ENCODE measurements around the gene LURAP1L. TPM values are rescaled to one million over a fixed set of nuclear protein-coding genes. Genes with fewer than 3 reads are reported as not detected.
"Not testable (repeated sequence)": the region's sequence is repeated elsewhere in the genome, so short reads cannot be mapped to it uniquely, and the experiment has no call there.

LURAP1L gene
- total RNA-seq, 2 experiments from 2014 or later: not detected

DNA sequence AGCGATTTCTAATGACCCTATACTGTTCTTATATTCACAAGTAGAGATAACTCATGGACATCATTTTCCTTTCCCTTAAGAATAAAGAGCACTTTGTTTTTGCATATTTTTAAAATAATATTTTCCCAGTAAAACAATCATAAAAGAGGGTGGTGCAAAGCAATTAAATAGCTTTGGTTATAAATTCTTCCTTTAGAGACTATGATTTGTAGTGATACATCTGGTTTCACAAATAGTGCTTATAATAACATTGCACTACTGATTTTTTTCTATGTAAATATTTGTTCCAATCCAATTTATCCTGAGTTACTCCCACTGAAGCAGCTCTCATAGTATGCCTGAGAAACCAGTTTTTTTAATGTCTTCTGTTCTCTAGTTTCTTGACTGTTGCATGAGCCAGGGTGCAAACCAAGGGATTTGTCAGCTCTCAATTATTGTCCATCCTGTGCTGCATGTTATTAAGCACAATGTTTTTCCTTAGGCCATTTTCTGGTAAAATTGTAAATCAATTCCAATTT lies 74.7 kb downstream of the LURAP1L start:
- no peak for DNase-seq
- no peak overlapping the region for H3K4me3 Mint-ChIP-seq
- H3K36me3 Mint-ChIP-seq: no peaks in the 10 kb centered on the region
- H3K9me3 Mint-ChIP-seq: peaks cover 5% of the 10 kb centered on the region
- no peaks in the 10 kb centered on the region for H3K27me3 Mint-ChIP-seq
- H3K27ac Mint-ChIP-seq: no peak overlapping the region
- no peaks in the 10 kb centered on the region for H3K4me1 Mint-ChIP-seq

DNA sequence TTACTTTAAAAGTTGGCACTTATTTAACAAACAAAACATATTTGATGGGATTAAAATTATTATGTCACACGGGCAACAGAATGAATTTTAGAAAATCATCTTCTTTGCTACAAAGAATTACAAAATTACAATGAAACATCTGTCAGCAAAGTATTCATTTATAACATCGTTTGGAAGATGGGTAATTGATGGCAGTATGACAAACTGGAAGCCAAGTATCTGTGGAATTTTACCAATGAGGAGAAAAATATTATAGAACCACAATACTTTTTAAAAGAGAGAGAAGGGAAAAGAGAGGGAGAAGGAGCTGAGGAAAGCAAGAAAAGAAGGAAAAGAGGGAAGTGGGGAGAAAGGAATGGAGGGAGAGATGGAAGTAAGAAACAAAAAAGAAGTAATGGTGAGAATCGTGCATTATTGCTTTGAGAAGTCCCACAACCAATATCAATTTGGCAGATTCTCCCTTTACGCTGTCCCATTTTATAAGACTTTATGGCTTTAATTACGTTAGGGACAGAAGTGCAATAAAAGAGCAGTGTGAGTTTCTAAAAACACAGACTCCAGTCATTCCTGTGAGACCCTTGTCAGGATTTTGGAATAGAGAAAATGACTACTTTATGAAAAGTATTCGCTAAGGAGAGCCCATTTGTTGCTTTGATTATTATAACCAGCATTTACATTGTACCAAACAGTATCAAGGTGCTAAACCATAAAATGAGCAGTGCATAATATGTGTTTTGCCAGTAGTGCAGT lies 76.7 kb downstream of the LURAP1L start:
- H3K4me3 Mint-ChIP-seq: no peak overlapping the region
- peaks cover 7% of the 10 kb centered on the region for H3K9me3 Mint-ChIP-seq
- no peaks in the 10 kb centered on the region for H3K4me1 Mint-ChIP-seq
- no peak for DNase-seq
- no peaks in the 10 kb centered on the region for H3K36me3 Mint-ChIP-seq
- no peak overlapping the region for H3K27ac Mint-ChIP-seq
- H3K27me3 Mint-ChIP-seq: no peaks in the 10 kb centered on the region

DNA sequence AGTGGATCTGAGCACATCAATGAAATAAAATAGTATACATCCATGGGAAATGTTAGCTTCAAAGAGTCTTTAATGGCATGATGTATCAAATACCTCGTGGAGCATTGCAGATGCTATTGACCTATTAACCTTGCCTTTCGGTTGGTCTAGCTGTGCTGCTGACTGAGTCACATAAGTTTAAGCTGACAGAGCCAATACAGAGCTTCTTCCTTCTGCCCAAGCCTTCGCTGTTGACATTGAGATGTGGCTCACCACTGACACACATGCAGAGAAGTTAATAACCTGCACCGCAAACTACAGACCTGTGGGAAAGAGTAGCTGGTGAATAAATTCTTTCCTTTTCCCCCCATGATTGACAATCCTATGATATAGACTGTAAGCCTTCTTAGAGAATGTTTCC lies 78.2 kb downstream of the LURAP1L start:
- no peak for DNase-seq
- no peaks in the 10 kb centered on the region for H3K27me3 Mint-ChIP-seq
- peaks cover 9% of the 10 kb centered on the region for H3K9me3 Mint-ChIP-seq
- H3K36me3 Mint-ChIP-seq: no peaks in the 10 kb centered on the region
- H3K4me1 Mint-ChIP-seq: no peaks in the 10 kb centered on the region
- H3K27ac Mint-ChIP-seq: no peak overlapping the region
- no peak overlapping the region for H3K4me3 Mint-ChIP-seq

DNA sequence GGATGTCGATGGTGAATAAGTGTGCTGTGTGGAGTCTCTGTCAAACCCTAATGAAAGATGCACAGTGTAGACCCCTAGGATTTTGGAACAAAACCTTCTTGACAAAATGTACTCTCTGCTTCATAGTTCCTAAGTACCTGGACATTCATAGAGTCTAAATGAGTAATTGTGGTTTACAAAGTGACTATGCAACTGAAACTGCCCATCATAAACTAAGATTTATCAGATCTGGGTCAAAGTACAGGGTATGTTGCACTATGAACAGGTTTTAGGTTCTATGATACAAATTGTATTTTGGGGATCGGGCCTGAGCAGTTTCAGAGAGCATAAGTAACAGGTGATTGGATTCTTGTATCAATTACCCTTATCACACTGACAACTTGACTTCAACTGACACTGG lies 79.4 kb downstream of the LURAP1L start:
- Mint-ChIP-seq H3K36me3 (no peaks in the 10 kb centered on the region), H3K27me3 (no peaks in the 10 kb centered on the region), H3K4me3 (no peak overlapping the region), H3K9me3 (peaks cover 7% of the 10 kb centered on the region), H3K4me1 (no peaks in the 10 kb centered on the region), H3K27ac (no peak overlapping the region)
- no peak for DNase-seq

DNA sequence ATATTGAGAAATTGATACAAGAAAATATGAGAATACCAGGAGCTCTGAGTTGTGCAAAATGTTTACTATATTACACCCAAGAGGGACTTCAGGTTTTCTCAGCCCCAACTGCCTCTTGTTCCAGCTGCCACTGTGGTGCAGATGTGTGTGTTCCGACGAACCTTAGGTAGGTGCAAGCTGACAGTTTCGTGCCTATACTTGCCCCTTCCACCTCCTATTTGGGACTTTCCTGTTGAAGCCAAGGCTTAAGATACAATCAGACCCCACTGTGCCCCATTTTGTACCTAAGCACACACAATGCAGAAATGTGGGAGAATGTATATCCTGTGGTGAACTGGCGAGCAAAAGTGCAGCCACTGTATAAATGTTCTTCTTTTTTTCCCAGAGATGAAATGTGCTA lies 80.2 kb downstream of the LURAP1L start:
- H3K36me3 Mint-ChIP-seq: no peaks in the 10 kb centered on the region
- H3K27ac Mint-ChIP-seq: no peak overlapping the region
- no peak for DNase-seq
- no peaks in the 10 kb centered on the region for H3K4me1 Mint-ChIP-seq
- no peak overlapping the region for H3K4me3 Mint-ChIP-seq
- no peaks in the 10 kb centered on the region for H3K27me3 Mint-ChIP-seq
- H3K9me3 Mint-ChIP-seq: peaks cover 7% of the 10 kb centered on the region

DNA sequence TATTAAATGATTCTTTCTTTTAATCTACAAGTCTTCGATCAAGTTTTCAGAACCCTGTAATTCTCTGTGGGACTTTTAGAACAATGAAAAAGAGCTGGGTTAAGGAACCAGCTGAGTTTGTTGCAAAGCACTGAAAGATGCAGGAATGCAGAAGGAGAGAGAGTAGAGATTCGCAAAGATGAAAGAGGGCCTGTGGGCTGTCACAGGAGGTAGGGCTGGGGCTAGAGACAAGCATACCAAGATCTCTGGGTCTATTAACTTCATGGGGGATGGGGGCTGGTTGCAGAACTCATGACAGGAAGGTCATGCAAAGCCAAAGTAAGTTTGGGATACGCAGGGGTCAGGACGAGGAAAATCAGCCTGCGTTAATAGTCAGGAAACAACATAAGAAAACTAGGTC lies 81.8 kb downstream of the LURAP1L start:
- no peak overlapping the region for H3K4me3 Mint-ChIP-seq
- no peaks in the 10 kb centered on the region for H3K36me3 Mint-ChIP-seq

DNA sequence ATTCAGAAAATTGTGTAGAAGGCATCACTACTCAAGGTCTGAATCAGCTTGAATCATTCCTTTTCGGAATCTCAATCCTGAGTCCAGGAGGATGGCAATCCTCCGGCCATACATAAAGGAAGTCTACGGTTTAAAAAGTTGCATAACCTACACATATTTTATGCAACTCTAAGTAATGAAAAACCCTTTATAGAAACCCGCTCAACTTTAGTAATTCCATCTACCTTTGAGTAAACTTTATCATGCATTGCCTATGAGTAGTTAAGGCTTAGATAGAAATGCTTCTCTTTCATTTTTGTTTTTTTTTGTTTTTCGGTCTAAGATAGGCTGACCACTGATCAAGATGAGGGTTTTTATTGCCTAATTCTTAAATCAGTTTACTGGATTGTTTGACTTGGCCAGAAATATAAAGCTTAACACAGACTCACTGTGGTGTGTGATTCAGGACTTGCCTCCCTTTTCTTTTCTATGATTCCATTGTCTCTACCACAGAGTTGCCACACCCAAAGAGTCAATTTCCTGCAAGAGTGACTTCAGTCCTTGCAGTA lies 85.0 kb downstream of the LURAP1L start:
- DNase-seq: no peak
- Mint-ChIP-seq H3K9me3 (peaks cover 7% of the 10 kb centered on the region), H3K36me3 (no peaks in the 10 kb centered on the region), H3K4me3 (no peak overlapping the region), H3K4me1 (no peaks in the 10 kb centered on the region), H3K27ac (no peak overlapping the region), H3K27me3 (no peaks in the 10 kb centered on the region)

More for the DNA sequence above, 81.8 kb downstream of the LURAP1L start:
- no peaks in the 10 kb centered on the region for H3K4me1 Mint-ChIP-seq
- H3K9me3 Mint-ChIP-seq: peaks cover 5% of the 10 kb centered on the region
- no peak for DNase-seq
- no peak overlapping the region for H3K27ac Mint-ChIP-seq
- no peaks in the 10 kb centered on the region for H3K27me3 Mint-ChIP-seq

DNA sequence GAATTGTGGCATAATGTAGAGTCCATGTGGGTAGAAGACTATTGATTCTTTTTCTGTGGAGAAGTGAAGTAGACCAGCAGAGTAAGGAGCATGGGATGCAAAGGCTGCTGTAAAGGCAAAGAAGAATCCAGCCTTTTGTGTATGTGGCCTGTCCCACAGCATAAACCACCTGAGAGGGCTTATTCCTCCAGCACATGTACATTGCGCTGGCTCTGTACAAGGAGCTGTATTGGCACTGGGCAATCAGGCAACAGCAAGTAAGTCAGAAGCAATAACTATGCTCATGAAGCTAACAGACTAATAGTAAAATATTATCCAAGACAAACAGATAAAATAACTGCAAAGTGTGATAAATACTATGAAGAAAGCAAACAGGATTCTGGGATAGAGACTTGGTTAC lies 86.2 kb downstream of the LURAP1L start:
- Mint-ChIP-seq H3K9me3 (peaks cover 7% of the 10 kb centered on the region), H3K27me3 (no peaks in the 10 kb centered on the region)

DNA sequence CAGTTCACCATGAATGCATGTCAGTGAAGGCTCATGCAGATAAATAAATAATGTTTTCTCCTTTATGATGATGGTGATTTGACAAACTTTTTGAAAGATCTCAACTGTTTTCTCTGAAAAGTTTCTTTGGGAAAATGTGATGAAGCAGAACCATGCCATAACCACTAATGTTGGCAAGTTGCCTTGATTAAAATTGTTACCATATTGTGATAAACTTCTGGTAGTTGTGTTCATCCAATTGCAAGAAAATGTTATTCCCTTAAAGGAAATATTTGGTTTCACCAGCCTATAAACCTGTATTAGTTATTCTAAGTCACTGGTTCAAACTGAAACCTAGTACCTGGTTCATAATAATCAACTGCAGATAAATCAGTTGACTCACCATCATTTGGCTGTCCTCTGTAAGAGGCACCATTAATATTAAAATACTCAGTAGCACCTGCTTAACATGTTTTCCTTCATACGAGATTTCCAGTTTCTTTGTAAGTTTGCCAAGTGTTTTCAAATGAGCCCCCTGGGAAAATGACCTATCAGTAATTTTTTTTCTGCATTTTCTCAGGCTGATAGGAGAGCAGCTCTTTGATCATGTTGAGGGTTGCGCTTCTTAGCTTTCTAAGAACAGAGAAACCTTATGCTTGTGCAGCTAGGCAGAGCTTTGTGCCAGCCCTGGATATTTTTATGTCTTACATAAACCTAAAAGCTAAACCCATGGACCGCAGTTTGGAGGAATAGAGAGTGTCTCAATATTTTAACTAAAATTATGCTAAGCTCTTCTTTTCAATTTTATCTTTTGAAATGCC lies 88.0 kb downstream of the LURAP1L start:
- no peaks in the 10 kb centered on the region for H3K27me3 Mint-ChIP-seq
- peaks cover 8% of the 10 kb centered on the region for H3K9me3 Mint-ChIP-seq
- H3K27ac Mint-ChIP-seq: no peak overlapping the region
- H3K36me3 Mint-ChIP-seq: no peaks in the 10 kb centered on the region
- no peaks in the 10 kb centered on the region for H3K4me1 Mint-ChIP-seq
- no peak for DNase-seq
- H3K4me3 Mint-ChIP-seq: no peak overlapping the region

More for the DNA sequence above, 86.2 kb downstream of the LURAP1L start:
- no peak for DNase-seq
- no peak overlapping the region for H3K27ac Mint-ChIP-seq
- no peak overlapping the region for H3K4me3 Mint-ChIP-seq
- no peaks in the 10 kb centered on the region for H3K4me1 Mint-ChIP-seq
- no peaks in the 10 kb centered on the region for H3K36me3 Mint-ChIP-seq

DNA sequence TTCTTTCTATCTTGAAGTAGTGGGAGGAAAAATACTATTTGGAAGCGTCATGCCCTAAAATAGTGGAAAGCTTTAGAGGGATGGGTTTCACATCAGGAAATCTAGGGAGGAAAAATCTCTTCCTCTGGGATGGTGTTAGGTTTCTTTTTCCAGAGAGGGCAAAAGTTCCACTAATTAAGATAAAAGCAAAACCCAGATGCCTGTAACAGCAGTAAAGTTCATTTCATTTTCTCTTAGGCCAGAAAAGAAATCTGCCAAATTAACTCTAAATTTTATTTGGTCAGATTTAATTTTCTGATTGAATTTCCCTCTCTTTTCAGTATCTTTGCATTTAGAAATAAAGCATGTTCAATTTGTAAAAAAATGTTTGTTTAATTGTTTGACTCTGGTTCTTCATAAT lies 88.8 kb downstream of the LURAP1L start:
- no peak for DNase-seq
- peaks cover 13% of the 10 kb centered on the region for H3K9me3 Mint-ChIP-seq
- H3K4me1 Mint-ChIP-seq: no peaks in the 10 kb centered on the region
- H3K4me3 Mint-ChIP-seq: no peak overlapping the region
- no peaks in the 10 kb centered on the region for H3K27me3 Mint-ChIP-seq
- H3K36me3 Mint-ChIP-seq: no peaks in the 10 kb centered on the region
- no peak overlapping the region for H3K27ac Mint-ChIP-seq

DNA sequence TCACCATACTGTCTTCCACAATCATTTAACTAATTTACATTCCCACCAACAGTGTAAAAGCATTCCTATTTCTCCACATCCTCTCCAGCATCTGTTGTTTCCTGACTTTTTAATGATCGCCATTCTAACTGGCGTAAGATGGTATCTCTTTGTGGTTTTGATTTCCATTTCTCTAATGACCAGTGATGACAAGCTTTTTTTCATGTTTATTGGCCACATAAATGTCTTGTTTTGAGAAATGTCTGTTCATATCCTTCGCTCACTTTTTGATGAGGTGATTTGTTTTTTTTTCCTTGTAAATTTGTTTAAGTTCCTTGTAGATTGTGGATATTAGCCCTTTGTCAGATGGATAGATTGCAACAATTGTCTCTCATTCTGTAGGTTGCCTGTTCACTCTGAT lies 90.6 kb downstream of the LURAP1L start:
- peaks cover 14% of the 10 kb centered on the region for H3K9me3 Mint-ChIP-seq
- H3K36me3 Mint-ChIP-seq, H3K27ac Mint-ChIP-seq, H3K27me3 Mint-ChIP-seq, DNase-seq, H3K4me1 Mint-ChIP-seq, H3K4me3 Mint-ChIP-seq: not testable (repeated sequence)

Other genes with a start within 250 kb of the LURAP1L start
- not detected for gene TYRP1, start 81.6 kb upstream of the LURAP1L start, total RNA-seq

Measured in activated naive CD8-positive, alpha-beta T cell treated with anti-CD3 and anti-CD28 coated beads for 36 hours (primary cell).